HepG2 (cell line): Measurements from ENCODE around the gene HBS1L.

Experiments
- CHD2 ChIP-seq: IDR thresholded peaks from 2 replicates; pipeline ENCODE4 v1.6.1; 2011; ENCODE audit warnings: low read depth, low read length, improper control_type of control experiment
- MTF1 ChIP-seq: sonication (generic); formaldehyde crosslinking; IDR thresholded peaks from 2 replicates; pipeline ENCODE4 v1.5.0; 2020; ENCODE audit warnings: missing genetic modification reagents

DNA sequence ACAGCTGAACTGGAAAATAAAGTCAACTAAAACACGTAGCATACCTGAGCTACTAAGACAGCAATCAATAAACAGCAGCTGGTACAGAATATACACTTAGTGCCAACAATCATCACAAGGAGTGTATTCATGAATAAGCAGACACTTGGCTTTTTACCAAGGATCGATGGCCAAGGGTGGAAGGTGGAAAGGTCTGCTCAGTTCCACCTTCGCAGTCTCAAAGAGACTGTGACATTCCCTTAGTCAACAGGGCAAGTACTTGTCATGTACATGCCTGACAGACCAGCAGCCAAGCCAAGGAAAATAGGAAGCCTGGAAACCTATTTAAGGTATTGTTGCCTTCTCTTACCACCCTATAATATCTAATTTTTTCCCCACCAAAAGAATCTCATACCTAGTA, 21.4 kb downstream of the HBS1L start:
- TF ChIP-seq MTF1 (CRISPR knock-in tag) (no peak), CHD2 (no peak)
